ENCODE measurements around the gene SLMAP. TPM values are rescaled to one million over a fixed set of nuclear protein-coding genes. Genes with fewer than 3 reads are reported as not detected.

The SLMAP gene
- total and polyA plus RNA-seq, 2 experiments from 2014 or later: 32.1 to 73.0 TPM

DNA sequence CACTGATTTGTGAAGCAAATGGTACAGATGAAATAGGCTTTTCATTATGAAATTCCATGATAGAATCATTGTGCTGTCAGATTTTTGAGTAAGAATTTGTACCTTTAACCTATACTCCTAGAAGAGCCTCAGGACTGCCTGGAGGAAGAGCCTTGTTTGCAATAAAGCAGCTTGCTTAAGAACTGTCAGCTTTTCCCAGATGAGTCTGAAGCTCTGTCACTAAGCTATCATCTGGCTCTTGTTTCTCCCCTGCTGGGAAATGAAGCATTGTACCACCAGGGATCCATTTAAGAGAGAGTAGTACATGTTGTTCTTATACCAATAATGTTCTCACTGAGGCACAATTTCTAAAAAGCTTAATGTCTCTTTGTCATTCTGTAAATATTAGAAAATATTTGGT lies 167.0 kb downstream of the SLMAP start:
- no peaks in the 10 kb centered on the region for H3K27me3 Mint-ChIP-seq (ENCODE audit: insufficient read depth, low read depth, poor library complexity)
- Histone ChIP-seq H4K20me1 (replicated peaks; ENCODE audit: insufficient read depth) (peaks cover 5% of the 10 kb centered on the region; the same call in 1 of the 2 replicates), H3K9me2 (ENCODE audit: insufficient read depth) (no peaks in the 10 kb centered on the region), H3K27me3 (ENCODE audit: insufficient read depth) (no peaks in the 10 kb centered on the region), H3K4me2 (no peak overlapping the region), H3K4me3 (no peak overlapping the region), H3K79me2 (replicated peaks; ENCODE audit: insufficient read depth) (no peaks in the 10 kb centered on the region), H3K4me1 (ENCODE audit: insufficient read depth) (no peaks in the 10 kb centered on the region), H3F3A (replicated peaks; ENCODE audit: low read depth) (no peaks in the 10 kb centered on the region), H3K36me3 (ENCODE audit: insufficient read depth) (peaks cover 12% of the 10 kb centered on the region), H2AFZ (no peak overlapping the region), H3K27ac (ENCODE audit: low read depth) (no peak overlapping the region)
- no peak overlapping the region for H3K4me3 Mint-ChIP-seq
- no peaks in the 10 kb centered on the region for H3K4me1 Mint-ChIP-seq
- H3K9me3 Mint-ChIP-seq: no peaks in the 10 kb centered on the region
- H3K27ac Mint-ChIP-seq: no peak overlapping the region
- ATAC-seq (no peak), DNase-seq (ENCODE audit: low spot score) (no peak)
- peaks cover 10% of the 10 kb centered on the region; the same call in 2 of the 3 replicates for H3K36me3 Mint-ChIP-seq (ENCODE audit: low read depth)
- TF ChIP-seq NANOG (IDR thresholded peaks at IDR 0.05; ENCODE audit: borderline replicate concordance) (no peak), EZH2phosphoT487 (IDR thresholded peaks at IDR 0.05; ENCODE audit: unreplicated experiment) (no peak), CTCF (conservative IDR thresholded peaks at IDR 0.05; ENCODE audit: low read depth in 2 of 2) (no peak), CREB1 (CRISPR knock-in tag; IDR thresholded peaks at IDR 0.05; ENCODE audit: low read depth) (no peak), STAT1 (IDR thresholded peaks at IDR 0.05; ENCODE audit: unreplicated experiment) (no peak), ZNF331 (CRISPR knock-in tag; IDR thresholded peaks at IDR 0.05; ENCODE audit: low read depth) (no peak), ZNF114 (CRISPR knock-in tag; IDR thresholded peaks at IDR 0.05) (no peak), JUNB (IDR thresholded peaks at IDR 0.05; ENCODE audit: unreplicated experiment) (no peak), ETS1 (IDR thresholded peaks at IDR 0.05) (no peak), EZH2 (IDR thresholded peaks at IDR 0.05; ENCODE audit: low read depth, unreplicated experiment) (no peak)
- TF ChIP-seq, protein P1, sequence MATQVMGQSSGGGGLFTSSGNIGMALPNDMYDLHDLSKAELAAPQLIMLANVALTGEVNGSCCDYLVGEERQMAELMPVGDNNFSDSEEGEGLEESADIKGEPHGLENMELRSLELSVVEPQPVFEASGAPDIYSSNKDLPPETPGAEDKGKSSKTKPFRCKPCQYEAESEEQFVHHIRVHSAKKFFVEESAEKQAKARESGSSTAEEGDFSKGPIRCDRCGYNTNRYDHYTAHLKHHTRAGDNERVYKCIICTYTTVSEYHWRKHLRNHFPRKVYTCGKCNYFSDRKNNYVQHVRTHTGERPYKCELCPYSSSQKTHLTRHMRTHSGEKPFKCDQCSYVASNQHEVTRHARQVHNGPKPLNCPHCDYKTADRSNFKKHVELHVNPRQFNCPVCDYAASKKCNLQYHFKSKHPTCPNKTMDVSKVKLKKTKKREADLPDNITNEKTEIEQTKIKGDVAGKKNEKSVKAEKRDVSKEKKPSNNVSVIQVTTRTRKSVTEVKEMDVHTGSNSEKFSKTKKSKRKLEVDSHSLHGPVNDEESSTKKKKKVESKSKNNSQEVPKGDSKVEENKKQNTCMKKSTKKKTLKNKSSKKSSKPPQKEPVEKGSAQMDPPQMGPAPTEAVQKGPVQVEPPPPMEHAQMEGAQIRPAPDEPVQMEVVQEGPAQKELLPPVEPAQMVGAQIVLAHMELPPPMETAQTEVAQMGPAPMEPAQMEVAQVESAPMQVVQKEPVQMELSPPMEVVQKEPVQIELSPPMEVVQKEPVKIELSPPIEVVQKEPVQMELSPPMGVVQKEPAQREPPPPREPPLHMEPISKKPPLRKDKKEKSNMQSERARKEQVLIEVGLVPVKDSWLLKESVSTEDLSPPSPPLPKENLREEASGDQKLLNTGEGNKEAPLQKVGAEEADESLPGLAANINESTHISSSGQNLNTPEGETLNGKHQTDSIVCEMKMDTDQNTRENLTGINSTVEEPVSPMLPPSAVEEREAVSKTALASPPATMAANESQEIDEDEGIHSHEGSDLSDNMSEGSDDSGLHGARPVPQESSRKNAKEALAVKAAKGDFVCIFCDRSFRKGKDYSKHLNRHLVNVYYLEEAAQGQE (IDR thresholded peaks at IDR 0.05; ENCODE audit: unreplicated experiment): no peak
